ENCODE data around the gene AUTS2.

GRCh38 chr7:70268179-70268578, 669.9 kb downstream of the AUTS2 start:
- TF ChIP-seq CTCF (IDR thresholded peaks at IDR 0.05; ENCODE audit: insufficient read depth, low read length, poor library complexity, severe bottlenecking) (no peak), EZH2phosphoT487 (conservative IDR thresholded peaks at IDR 0.05; ENCODE audit: low read length) (no peak)

Data from SU-DHL-6 (cell line).